HUES64 (cell line): ENCODE measurements around the gene TRIM17.

ENCODE experiments used
- H3K27ac ChIP-seq: 2 replicates; pipeline ENCODE4 v1.7.0; 2013; ENCODE audit warnings: low read depth, low read length, inconsistent platforms
- H3K27me3 ChIP-seq: 2 replicates; pipeline ENCODE4 v1.6.1; 2013; ENCODE audit warnings: mild to moderate bottlenecking, low read length; ENCODE audit not compliant: insufficient read depth
- H3K36me3 ChIP-seq: 2 replicates; pipeline ENCODE4 v1.6.1; 2013; ENCODE audit warnings: mild to moderate bottlenecking, low read length; ENCODE audit not compliant: insufficient read depth
- H3K4me1 ChIP-seq: 2 replicates; pipeline ENCODE4 v1.6.1; 2013; ENCODE audit warnings: mild to moderate bottlenecking, low read length, moderate library complexity; ENCODE audit not compliant: insufficient read depth
- H3K4me3 ChIP-seq: 2 replicates; pipeline ENCODE4 v1.5.1; 2013; ENCODE audit warnings: mild to moderate bottlenecking, low read length, moderate library complexity
- H3K9ac ChIP-seq: 2 replicates; pipeline ENCODE4 v1.6.1; 2013; ENCODE audit warnings: mild to moderate bottlenecking, low read depth, low read length
- H3K9me3 ChIP-seq: 2 replicates; pipeline ENCODE4 v1.6.1; 2013; ENCODE audit warnings: low read depth, low read length; ENCODE audit not compliant: insufficient read depth
- WGBS: fragments of 150-250, 120-280 bp; methylation state at CpG from one replicate; pipeline ENCODE4 v1.1.7; 2013; ENCODE audit warnings: missing lambda C conversion rate; 5-methylcytosine and 5-hydroxymethylcytosine counted together

The TRIM17 gene

DNA sequence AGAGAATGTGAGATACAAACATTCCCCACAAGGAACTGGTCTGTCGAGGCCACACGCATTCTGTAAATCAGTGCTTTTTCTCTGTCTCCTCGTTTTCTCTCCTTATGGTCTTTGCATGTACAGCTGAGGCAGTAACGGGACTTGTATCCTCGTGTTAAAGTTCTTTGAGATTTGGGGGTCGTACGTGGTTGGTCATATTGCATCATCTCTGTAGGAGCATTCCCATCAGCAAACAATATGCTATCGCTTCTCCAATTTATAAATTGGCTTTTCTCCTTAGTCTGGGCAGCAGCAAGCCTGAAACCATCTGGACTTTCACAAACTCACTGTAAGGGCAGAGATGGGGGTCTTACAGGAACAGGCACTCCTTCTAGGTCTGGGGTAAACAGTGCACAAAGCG is 13.0 kb upstream of the TRIM17 start:
- WGBS: 94% methylated on average over 9 of the region's 9 CpGs
- Histone ChIP-seq H3K27ac (no peak overlapping the region), H3K4me3 (no peak overlapping the region), H3K9ac (no peak overlapping the region), H3K9me3 (no peaks in the 10 kb centered on the region), H3K27me3 (peaks cover 13% of the 10 kb centered on the region; the same call in 1 of the 2 replicates), H3K4me1 (no peaks in the 10 kb centered on the region), H3K36me3 (no peaks in the 10 kb centered on the region)

DNA sequence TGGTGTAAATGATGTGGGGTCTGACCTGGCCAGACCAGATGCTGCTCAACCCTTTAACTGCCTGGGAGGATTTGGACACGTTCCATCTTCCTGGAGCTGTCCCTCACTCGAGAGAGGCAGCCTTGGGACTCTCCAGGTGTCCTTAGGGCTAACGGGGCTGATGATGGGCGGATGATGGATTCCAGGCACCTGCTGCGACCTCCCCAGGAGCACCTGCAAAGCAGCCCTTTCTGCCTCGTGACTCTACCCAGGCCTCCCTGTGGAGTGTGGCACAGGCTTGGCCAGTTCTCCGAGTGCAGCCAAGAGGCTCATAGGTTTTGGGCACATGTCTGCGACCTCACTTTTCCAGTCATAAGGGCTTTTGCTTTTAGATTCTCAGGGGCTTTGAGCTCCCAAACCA is 12.3 kb upstream of the TRIM17 start:
- H3K27ac ChIP-seq: no peak overlapping the region
- H3K36me3 ChIP-seq: no peaks in the 10 kb centered on the region
- H3K27me3 ChIP-seq: peaks cover 13% of the 10 kb centered on the region; the same call in 1 of the 2 replicates
- 84% methylated on average over 8 of the region's 8 CpGs for WGBS
- H3K4me3 ChIP-seq: no peak overlapping the region
- H3K9me3 ChIP-seq: no peaks in the 10 kb centered on the region
- H3K9ac ChIP-seq: no peak overlapping the region
- H3K4me1 ChIP-seq: no peaks in the 10 kb centered on the region

DNA sequence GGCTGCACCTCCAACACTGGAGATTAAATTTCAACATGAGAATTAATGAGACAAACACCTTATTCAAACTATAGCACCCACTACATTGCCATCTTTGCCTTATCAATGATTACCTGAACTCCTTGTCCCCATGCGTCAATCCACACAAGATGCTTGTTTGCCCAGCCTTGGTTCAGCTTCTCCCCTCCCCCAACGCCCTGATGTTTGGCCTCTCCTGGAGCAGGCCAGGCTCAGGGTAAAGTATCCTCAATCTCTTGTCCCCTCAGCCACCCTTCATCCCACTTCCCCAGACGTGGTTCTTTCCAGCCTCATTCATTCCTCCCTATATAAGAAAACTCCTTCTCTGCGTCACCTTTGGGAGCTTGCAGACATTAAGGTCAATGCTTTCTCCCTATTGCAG is 11.8 kb upstream of the TRIM17 start:
- no peaks in the 10 kb centered on the region for H3K4me1 ChIP-seq
- H3K27me3 ChIP-seq: peaks cover 14% of the 10 kb centered on the region
- H3K36me3 ChIP-seq: no peaks in the 10 kb centered on the region
- WGBS: 74% methylated on average over 4 of the region's 4 CpGs
- H3K27ac ChIP-seq: no peak overlapping the region
- no peaks in the 10 kb centered on the region for H3K9me3 ChIP-seq
- no peak overlapping the region for H3K4me3 ChIP-seq
- no peak overlapping the region for H3K9ac ChIP-seq

DNA sequence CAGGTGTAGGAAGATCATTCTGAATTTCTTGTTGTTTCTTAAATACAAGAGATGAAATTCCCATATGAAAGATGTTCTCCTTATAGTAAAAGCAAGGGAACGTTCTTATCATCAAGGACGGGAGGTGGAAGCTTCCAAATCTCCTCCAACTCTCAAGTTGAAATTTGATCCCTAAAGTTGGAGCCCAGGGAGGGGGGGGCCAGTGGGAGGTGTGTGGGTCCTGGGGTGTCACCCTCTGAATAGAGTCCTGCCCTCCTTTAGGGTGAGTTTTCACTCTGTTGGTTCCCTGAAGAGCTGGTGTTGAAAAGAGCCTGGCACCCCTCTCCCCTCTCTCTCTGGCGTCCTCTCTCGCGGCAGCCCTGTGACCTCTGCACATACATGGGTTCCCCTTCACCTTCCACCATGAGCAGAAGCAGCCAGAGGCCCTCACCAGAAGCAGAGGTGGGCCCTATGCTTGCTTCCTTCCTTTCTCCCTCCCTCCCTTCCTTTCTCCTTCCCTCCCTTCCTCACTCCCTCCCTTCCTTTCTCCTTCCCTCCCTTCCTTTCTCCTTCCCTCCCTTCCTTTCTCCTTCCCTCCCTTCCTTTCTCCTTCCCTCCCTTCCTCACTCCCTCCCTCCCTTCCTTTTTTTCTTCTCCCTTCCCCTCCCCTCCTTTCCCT is 10.0 kb upstream of the TRIM17 start:
- Histone ChIP-seq H3K9me3 (no peaks in the 10 kb centered on the region), H3K9ac (no peak overlapping the region), H3K4me1 (no peaks in the 10 kb centered on the region), H3K27me3 (peaks cover 31% of the 10 kb centered on the region), H3K27ac (no peak overlapping the region), H3K36me3 (no peaks in the 10 kb centered on the region), H3K4me3 (no peak overlapping the region)
- 64% methylated on average over 5 of the region's 5 CpGs for WGBS

DNA sequence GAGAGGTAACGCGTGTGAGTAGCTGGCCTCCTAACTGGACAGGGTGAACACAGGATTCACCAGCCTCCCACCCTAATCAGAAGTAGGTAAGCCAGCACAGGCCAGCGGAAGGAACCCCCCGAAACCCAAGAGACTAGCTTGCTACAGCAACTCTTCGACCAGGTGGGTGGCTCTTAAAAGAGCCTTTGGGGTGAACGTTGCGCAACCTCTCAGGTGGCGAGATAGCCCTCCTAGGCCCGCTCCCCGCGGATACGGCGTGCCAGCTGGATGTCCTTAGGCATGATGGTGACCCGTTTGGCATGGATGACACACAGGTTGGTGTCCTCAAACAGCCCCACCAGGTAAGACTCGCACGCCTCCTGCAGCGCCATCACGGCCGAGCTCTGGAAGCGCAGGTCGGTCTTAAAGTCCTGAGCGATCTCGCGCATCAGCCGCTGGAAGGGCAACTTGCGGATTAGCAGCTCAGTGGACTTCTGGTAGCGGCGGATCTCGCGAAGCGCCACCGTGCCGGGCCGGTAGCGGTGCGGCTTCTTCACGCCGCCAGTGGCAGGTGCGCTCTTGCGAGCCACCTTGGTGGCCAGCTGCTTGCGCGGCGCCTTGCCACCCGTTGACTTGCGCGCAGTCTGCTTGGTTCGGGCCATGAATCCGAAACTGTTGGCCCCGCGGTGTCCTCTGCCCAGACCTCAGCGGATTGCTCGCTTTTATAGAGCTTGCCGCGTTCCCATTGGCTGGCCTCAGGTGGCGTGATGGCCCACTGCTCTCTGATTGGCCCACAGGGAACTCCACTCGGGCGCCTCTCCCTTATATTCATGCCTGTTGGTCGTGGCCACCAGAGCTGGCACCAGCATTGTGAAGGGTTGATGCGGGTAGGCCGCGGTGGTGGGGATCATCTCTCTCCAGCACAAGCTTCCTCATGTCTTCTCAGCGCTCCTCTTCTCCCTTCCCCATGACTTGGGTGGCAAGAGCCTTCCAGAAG is 8.3 kb upstream of the TRIM17 start:
- Histone ChIP-seq H3K27ac (no peak overlapping the region), H3K4me1 (no peaks in the 10 kb centered on the region), H3K36me3 (no peaks in the 10 kb centered on the region), H3K4me3 (no peak overlapping the region), H3K9me3 (no peaks in the 10 kb centered on the region), H3K9ac (no peak overlapping the region), H3K27me3 (peaks cover 35% of the 10 kb centered on the region)
- WGBS: 96% methylated on average over 62 of the region's 62 CpGs

DNA sequence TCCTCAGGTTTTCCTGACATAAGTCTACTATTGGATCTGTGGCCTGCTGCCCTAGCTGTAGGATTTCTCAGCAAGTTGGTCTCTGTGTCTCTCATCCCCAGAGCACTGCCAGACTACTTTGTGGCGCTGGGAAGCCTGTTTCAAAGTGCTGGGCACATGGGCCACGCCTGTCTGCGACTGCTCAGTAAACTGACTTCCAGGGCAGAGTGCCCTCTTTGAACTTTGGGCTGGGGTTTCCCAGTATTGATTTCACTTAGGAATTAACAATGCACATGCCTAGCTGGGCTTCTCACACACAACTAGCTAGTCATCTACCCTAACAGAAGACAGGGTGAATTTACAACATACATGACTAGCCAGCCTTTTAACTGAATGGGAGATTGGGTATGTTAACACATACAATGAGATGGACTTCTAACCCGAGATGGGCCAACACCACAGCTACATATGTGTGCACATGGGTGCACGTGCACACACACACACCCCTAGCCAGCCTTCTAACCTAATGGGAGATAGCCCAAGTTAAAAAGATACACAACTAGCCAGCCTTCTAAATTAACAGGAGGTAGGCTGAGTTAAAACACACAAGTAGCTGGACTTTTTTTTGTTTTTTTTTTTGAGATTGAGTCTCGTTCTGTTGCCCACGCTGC is 6.9 kb upstream of the TRIM17 start:
- H3K4me3 ChIP-seq: no peak overlapping the region
- WGBS: 91% methylated on average over 7 of the region's 7 CpGs
- no peaks in the 10 kb centered on the region for H3K9me3 ChIP-seq
- H3K27ac ChIP-seq: no peak overlapping the region
- H3K36me3 ChIP-seq: no peaks in the 10 kb centered on the region
- peaks cover 44% of the 10 kb centered on the region for H3K27me3 ChIP-seq
- no peaks in the 10 kb centered on the region for H3K4me1 ChIP-seq
- no peak overlapping the region for H3K9ac ChIP-seq

DNA sequence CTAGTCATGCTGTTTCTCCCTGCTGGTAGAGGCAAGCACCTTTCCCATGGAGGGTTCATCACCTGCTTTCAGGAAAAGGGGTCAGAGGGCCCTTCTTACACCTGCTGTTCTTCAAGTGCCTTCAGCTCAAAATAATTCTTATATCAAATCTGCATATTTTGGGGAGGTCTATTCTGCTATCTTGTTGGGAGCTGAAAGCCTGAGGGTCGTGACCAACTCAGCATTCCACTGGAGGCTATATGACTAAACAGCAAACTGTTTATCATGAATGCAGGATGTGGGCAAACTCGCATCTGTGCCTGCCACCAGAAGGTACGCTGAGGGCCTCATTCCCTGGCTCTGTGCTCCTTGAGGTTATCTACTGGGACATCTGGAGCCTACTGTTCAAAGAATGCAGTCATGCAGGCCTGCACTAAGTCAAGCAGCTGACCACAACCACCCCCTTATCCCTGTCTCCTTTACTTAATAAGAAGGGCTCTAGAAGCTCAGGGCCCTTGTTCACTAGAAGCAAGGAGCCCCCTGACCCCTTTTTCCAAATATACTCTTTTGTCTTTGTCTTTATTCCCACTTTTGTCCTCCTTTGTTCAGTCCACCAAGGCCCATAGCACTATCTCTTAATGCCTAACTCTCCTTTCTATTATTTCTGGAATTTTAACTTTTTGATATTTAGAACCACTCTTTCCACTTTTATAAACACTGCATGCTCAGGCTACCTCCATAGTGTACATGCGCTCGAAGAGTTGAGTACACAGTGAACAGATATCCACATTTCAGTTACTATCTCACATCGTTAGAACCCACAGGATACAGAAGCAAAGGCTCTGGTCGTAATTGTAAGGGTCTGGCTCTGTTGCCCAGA is 4.5 kb upstream of the TRIM17 start:
- no peak overlapping the region for H3K27ac ChIP-seq
- peaks cover 61% of the 10 kb centered on the region for H3K27me3 ChIP-seq
- no peak overlapping the region for H3K9ac ChIP-seq
- H3K4me1 ChIP-seq: 0 out of 2 replicates have a peak, but pooled peaks cover 6% of the 10 kb centered on the region
- no peaks in the 10 kb centered on the region for H3K36me3 ChIP-seq
- no peaks in the 10 kb centered on the region for H3K9me3 ChIP-seq
- no peak overlapping the region for H3K4me3 ChIP-seq
- WGBS: 93% methylated on average over 7 of the region's 7 CpGs

DNA sequence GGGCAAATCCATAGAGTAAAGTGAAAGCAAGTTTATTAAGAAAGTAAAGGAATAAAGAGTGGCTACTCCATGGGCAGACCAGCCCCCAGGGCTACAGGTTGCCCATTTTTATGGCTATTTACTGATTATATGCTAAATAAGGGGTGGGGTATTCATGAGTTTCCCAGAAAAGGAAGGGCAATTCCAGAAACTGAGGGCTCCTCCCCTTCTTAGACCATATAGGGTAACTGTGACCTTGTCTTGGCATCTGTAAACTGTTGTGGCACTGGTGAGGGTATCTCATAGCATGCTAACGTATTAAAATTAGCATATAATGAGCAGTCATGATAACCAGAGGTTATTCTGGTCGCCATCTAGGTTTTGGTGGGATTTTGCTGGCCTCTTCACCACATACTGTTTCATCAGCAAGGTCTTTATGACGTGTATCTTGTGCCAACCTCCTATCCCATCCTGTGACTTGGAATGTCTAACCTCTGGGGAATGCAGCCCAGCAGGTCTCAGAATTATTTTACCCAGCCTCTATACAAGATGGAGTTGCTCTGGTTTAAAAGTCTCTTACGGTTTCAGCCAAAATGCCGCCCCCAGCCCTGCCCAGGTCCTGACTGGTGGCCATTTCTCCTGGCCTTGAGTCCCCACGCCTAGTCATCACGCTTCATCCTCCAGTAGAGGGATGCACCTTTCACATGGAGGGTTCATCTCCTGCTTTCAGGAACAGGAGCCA is 982 bp upstream of the TRIM17 start:
- WGBS: 90% methylated on average over 7 of the region's 7 CpGs
- Histone ChIP-seq H3K36me3 (no peaks in the 10 kb centered on the region), H3K9ac (no peak overlapping the region), H3K27me3 (peaks cover 75% of the 10 kb centered on the region), H3K4me1 (peaks cover 10% of the 10 kb centered on the region; the same call in 1 of the 2 replicates), H3K27ac (no peak overlapping the region), H3K9me3 (no peaks in the 10 kb centered on the region), H3K4me3 (peak overlapping the region; percentile 63; the same call in 1 of the 2 replicates)

DNA sequence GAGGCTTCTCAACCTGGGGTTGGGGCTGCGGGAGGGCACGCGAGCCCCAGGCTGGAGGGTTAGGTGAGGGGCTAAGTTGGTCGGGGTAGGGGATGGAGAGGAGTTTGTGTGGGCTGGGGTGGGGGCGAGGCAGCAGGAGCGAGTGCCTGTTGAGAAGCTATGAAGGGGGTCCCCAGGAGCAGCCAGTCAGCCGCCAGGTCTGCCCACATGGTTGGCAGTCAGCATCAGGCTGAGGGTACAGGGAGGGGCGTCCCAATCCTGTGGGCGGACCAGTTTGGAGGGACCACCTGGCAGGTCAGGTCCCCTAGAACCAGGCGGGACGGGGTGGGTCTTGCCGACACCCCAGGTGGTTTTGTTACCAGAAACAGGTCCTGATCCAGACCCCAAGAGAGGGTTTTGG is 400 bp upstream of the TRIM17 start:
- Histone ChIP-seq H3K9ac (no peak overlapping the region), H3K36me3 (no peaks in the 10 kb centered on the region), H3K9me3 (no peaks in the 10 kb centered on the region), H3K27me3 (peaks cover 69% of the 10 kb centered on the region), H3K4me1 (peaks cover 10% of the 10 kb centered on the region; the same call in 1 of the 2 replicates), H3K4me3 (peak overlapping the region; percentile 63), H3K27ac (no peak overlapping the region)
- WGBS: 48% methylated on average over 12 of the region's 12 CpGs

DNA sequence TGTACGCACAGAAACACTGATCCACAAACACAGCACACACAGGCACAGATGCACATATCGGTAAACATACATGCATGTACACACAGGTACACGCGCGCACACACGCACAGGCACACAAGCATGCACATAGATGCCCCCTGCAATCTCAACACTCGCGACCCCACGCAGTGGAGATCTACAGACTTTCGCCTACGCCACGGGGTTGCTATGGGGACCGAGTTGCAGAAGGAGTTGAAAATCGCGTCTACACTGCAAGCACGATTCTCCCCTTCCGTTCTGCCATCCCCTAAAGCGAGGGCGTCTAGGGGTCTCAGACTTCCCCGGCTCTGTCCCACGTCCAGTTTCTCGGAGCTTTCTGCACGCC is 826 bp downstream of the TRIM17 start:
- H3K27ac ChIP-seq: no peak overlapping the region
- peaks cover 59% of the 10 kb centered on the region for H3K27me3 ChIP-seq
- WGBS: 24% methylated on average over 23 of the region's 23 CpGs
- H3K4me3 ChIP-seq: peak overlapping the region; percentile 63
- H3K36me3 ChIP-seq: no peaks in the 10 kb centered on the region
- H3K9ac ChIP-seq: peak overlapping the region; percentile 40
- no peaks in the 10 kb centered on the region for H3K9me3 ChIP-seq
- peaks cover 10% of the 10 kb centered on the region; the same call in 1 of the 2 replicates for H3K4me1 ChIP-seq
